Measurements from ENCODE around the gene SNTG2.

SNTG2 gene

GRCh38 chr2:1249897-1250687 is 299.4 kb downstream of the SNTG2 start:
- no peak for DNase-seq (ENCODE audit: low read depth in 1 of 2, low spot score in 1 of 2)
- in situ Hi-C loops (cut with HindIII; ENCODE audit: low pct_unique_long_range_greater_than_20kb, low sequenced_read_pairs): no loop called here
- TF ChIP-seq JUND (IDR thresholded peaks at IDR 0.05; ENCODE audit: low read depth): no peak

GRCh38 chr2:1251520-1251919 is 300.9 kb downstream of the SNTG2 start:
- TF ChIP-seq JUND (IDR thresholded peaks at IDR 0.05; ENCODE audit: low read depth): no peak
- in situ Hi-C loops (cut with HindIII; ENCODE audit: low pct_unique_long_range_greater_than_20kb, low sequenced_read_pairs): no loop called here
- DNase-seq (ENCODE audit: low read depth in 1 of 2, low spot score in 1 of 2): no peak

DNA sequence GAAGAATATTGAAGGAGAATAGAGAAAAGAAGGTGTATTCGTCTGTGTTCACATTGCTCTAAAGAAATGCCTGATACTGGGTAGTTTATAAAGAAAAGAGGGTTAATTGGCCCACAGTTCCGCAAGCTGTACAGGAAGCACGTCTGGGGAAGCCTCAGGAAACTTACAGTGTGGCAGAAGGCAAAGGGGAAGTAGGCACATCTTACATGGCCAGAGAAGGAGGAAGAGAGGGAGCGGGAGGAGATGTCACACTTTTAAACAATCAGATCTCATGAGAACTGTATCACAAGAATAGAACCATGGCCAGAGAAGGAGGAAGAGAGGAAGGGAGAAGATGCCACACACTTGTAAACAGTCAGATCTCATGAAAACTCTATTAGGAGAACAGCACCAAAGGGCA is 303.0 kb downstream of the SNTG2 start:
- no peak for DNase-seq (ENCODE audit: low read depth in 1 of 2, low spot score in 1 of 2)
- no peak for TF ChIP-seq JUND (IDR thresholded peaks at IDR 0.05; ENCODE audit: low read depth)
- in situ Hi-C loops (cut with HindIII; ENCODE audit: low pct_unique_long_range_greater_than_20kb, low sequenced_read_pairs): no loop called here

- no peak for TF ChIP-seq JUND (IDR thresholded peaks at IDR 0.05; ENCODE audit: low read depth)
- in situ Hi-C loops (cut with HindIII; ENCODE audit: low pct_unique_long_range_greater_than_20kb, low sequenced_read_pairs): no loop called here
- DNase-seq (ENCODE audit: low read depth in 1 of 2, low spot score in 1 of 2): no peak
Measured at GRCh38 chr2:1254662-1255343, 304.2 kb downstream of the SNTG2 start.

DNA sequence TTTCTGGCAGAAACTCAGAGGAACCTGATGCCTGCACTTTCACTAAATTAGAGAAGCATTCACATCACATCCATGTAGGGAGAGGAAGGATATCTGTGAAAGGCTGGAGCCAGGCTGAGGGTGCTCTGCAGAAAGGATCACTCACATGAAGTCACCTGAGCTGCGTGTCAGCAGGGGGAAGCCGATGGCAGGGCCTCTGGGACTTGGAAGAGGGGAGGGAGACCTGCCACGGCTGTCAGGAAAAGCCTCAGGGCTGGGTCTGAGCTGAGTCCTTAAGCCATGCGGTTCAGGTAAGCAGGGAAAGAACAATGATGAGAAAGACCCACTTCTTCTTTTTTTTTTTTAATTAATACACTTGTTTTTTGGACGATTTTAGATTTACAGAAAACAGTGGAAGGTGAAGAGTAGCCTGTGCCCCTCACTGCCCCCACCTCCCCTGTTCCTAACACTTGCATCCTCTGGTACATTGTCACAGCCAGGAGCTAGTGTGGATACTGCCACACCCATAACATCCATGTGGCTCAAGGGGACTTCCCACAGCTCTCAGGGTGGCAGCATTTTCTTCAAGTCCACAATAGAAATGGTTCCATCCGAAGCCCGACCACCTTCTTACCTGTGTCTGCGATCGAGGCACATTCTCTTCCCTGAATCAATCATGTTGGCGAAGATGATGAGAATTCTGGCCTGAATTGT is 306.1 kb downstream of the SNTG2 start:
- no peak for DNase-seq (ENCODE audit: low read depth in 1 of 2, low spot score in 1 of 2)
- in situ Hi-C loops (cut with HindIII; ENCODE audit: low pct_unique_long_range_greater_than_20kb, low sequenced_read_pairs): no loop called here
- no peak for TF ChIP-seq JUND (IDR thresholded peaks at IDR 0.05; ENCODE audit: low read depth)

DNA sequence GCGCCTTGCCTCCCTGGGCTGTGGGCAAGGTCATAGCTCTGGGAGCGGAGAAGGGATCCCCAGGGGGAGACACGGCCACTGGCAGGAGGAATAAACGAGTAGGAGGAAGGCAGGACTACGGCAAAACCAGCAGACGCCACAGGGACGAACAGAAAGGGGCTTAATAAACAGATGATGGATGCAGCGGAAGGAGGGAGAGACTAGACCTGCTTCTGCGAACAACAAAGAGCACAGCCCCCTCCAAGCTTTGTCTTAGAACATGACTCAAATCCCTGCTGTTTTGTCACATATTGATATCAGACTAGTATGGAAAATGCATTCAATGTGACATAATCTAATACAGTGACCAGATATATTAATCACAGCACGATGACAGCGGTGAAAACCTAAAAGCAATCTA is 306.7 kb downstream of the SNTG2 start:
- DNase-seq (ENCODE audit: low read depth in 1 of 2, low spot score in 1 of 2): no peak
- in situ Hi-C loops (cut with HindIII; ENCODE audit: low pct_unique_long_range_greater_than_20kb, low sequenced_read_pairs): no loop called here
- TF ChIP-seq JUND (IDR thresholded peaks at IDR 0.05; ENCODE audit: low read depth): no peak

DNA sequence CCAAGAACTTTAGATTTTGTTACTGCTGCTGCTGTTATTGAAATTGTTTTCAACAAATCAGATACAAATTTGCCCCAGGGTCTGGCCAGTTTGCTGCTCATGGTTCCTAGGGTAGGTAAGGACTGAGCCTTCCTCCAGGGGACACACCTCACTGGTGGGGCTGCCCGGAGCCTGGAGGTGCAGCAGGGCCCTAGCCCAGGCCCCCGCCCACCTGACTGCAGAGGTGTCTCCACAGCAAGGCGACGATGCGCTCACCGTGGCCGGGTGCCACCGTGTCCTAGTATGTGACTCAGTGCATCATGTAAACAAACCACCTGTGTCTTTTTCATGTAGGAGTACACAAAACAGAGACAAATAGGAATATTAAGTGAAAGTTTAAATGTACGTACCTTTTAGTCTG is 309.1 kb downstream of the SNTG2 start:
- no peak for TF ChIP-seq JUND (IDR thresholded peaks at IDR 0.05; ENCODE audit: low read depth)
- in situ Hi-C loops (cut with HindIII; ENCODE audit: low pct_unique_long_range_greater_than_20kb, low sequenced_read_pairs): no loop called here
- no peak for DNase-seq (ENCODE audit: low read depth in 1 of 2, low spot score in 1 of 2)

DNA sequence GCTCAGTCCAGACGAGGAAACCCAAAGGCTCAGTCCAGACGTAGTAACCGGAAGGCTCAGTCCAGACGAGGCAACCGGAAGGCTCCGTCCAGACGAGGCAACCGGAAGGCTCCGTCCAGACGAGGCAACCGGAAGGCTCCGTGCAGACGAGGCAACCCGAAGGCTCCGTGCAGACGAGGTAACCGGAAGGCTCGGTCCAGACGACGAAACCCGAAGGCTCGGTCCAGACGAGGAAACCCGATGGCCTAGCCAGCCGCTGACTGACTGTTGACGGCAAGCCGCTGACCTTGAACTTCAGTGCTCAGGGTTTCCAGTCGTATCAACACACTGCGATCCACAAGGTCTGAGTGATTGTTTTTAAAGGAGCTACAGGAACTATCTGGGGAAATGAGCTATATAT is 312.0 kb downstream of the SNTG2 start:
- in situ Hi-C loops (cut with HindIII; ENCODE audit: low pct_unique_long_range_greater_than_20kb, low sequenced_read_pairs): no loop called here
- DNase-seq (ENCODE audit: low read depth in 1 of 2, low spot score in 1 of 2): no peak
- TF ChIP-seq JUND (IDR thresholded peaks at IDR 0.05; ENCODE audit: low read depth): no peak

DNA sequence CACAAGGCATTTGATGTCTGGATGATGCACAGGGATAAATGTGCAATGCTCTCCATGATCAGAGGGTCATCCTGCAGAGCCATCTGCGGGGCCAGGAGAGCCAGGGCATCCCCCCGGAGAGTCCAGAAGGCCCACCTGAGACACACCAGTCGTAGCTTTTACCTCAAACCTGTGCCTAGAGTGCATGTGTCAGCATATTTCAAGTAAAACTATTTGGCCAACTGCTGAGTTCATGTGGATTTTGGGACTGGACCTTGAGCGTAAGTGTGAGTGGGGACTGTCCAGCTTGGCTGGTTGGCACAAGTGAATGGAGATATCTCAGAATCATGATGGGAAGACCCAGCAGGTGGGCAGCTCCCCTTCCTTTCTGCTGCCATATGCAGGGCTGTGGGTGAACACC is 314.8 kb downstream of the SNTG2 start:
- TF ChIP-seq JUND (IDR thresholded peaks at IDR 0.05; ENCODE audit: low read depth): no peak
- no peak for DNase-seq (ENCODE audit: low read depth in 1 of 2, low spot score in 1 of 2)
- in situ Hi-C loops (cut with HindIII; ENCODE audit: low pct_unique_long_range_greater_than_20kb, low sequenced_read_pairs): no loop called here

- in situ Hi-C loops (cut with HindIII; ENCODE audit: low pct_unique_long_range_greater_than_20kb, low sequenced_read_pairs): no loop called here
- no peak for TF ChIP-seq JUND (IDR thresholded peaks at IDR 0.05; ENCODE audit: low read depth)
- no peak for DNase-seq (ENCODE audit: low read depth in 1 of 2, low spot score in 1 of 2)
Measured at GRCh38 chr2:1266351-1266750, 315.7 kb downstream of the SNTG2 start.

GRCh38 chr2:1268034-1268433 is 317.4 kb downstream of the SNTG2 start:
- in situ Hi-C loops (cut with HindIII; ENCODE audit: low pct_unique_long_range_greater_than_20kb, low sequenced_read_pairs): no loop called here
- DNase-seq (ENCODE audit: low read depth in 1 of 2, low spot score in 1 of 2): no peak
- TF ChIP-seq JUND (IDR thresholded peaks at IDR 0.05; ENCODE audit: low read depth): no peak

DNA sequence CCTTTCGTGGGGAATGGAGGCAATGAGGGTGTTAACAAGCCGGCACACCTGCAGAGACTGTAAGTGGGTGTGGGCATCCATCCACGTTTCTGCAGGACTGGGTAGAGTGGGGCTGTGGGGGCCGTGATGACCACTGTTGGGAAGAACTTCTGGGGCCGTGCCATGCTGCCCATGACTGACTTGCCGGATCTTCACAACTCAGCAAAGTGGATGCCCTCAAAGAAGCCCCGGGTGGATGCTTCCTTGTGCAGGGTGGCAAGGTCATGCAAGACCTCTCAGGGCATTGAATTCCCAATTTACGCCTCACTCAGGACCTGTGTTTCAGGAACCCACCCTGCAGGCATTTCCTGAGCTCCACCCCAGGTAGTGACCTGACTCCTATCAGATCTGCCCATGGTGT is 319.2 kb downstream of the SNTG2 start:
- in situ Hi-C loops (cut with HindIII; ENCODE audit: low pct_unique_long_range_greater_than_20kb, low sequenced_read_pairs): no loop called here
- no peak for TF ChIP-seq JUND (IDR thresholded peaks at IDR 0.05; ENCODE audit: low read depth)
- no peak for DNase-seq (ENCODE audit: low read depth in 1 of 2, low spot score in 1 of 2)

GRCh38 chr2:1272835-1273234 is 322.2 kb downstream of the SNTG2 start:
- in situ Hi-C loops (cut with HindIII; ENCODE audit: low pct_unique_long_range_greater_than_20kb, low sequenced_read_pairs): no loop called here
- DNase-seq (ENCODE audit: low read depth in 1 of 2, low spot score in 1 of 2): no peak
- no peak for TF ChIP-seq JUND (IDR thresholded peaks at IDR 0.05; ENCODE audit: low read depth)

Measured in T47D (cell line).